Panc1 (cell line): Measurements from ENCODE around the gene GRM7. TPM values are rescaled to one million over a fixed set of nuclear protein-coding genes. Genes with fewer than 3 reads are reported as not detected.

Source experiments
- ATAC-seq: fragments of 200-7000 bp; cut with Tn5 transposase; 2 replicates; pipeline ENCODE4 v1.9.1; 2020; ENCODE audit warnings: mild to moderate bottlenecking, moderate library complexity
- BruUV-seq: library from RNA; stranded (reverse); fragments of 400-500 nt; replicated peaks from 2 replicates; lab custom pipeline; 2021; lab: Mats Ljungman, UMichigan
- CTCF ChIA-PET: fragments of 300-600 bp; sonication (Branson Sonifier 250); formaldehyde crosslinking; loops from one replicate; lab custom pipeline; 2022; ENCODE audit warnings: antibody characterized with exemption; lab: Charles Lee
- POLR2A ChIA-PET: fragments of 300-600 bp; sonication (Branson Sonifier 250); formaldehyde crosslinking; loops from one replicate; lab custom pipeline; 2022; ENCODE audit warnings: antibody characterized with exemption; lab: Charles Lee
- DNase-seq: peaks from one replicate; pipeline ENCODE4 v3.0.0-alpha.2; 2010; ENCODE audit warnings: low read depth, low spot score
- H3K27ac ChIP-seq: 2 replicates; pipeline ENCODE4 v1.5.1; 2011; ENCODE audit warnings: mild to moderate bottlenecking, low read length, inconsistent platforms
- H3K27me3 ChIP-seq: fragments of 200-500 bp; sonication (Bioruptor generic); 2 replicates; pipeline ENCODE4 v1.6.0; 2014; ENCODE audit warnings: low read length, inconsistent platforms; ENCODE audit not compliant: control insufficient read depth, insufficient read depth
- H3K36me3 ChIP-seq: fragments of 200-500 bp; sonication (Bioruptor generic); 2 replicates; pipeline ENCODE4 v1.5.1; 2014; ENCODE audit warnings: inconsistent platforms, mild to moderate bottlenecking, low read length, moderate library complexity; ENCODE audit not compliant: control insufficient read depth, insufficient read depth
- H3K4me1 ChIP-seq: 2 replicates; pipeline ENCODE4 v1.5.1; 2011; ENCODE audit warnings: inconsistent platforms, mild to moderate bottlenecking, low read length, moderate library complexity; ENCODE audit not compliant: control insufficient read depth, insufficient read depth
- H3K4me3 ChIP-seq, 2 experiments: 2 replicates each; pipeline ENCODE4 v1.5.1; 2011 to 2012; ENCODE audit warnings: low read depth in 2 of 2, low read length in 2 of 2, mild to moderate bottlenecking in 2 of 2, inconsistent platforms in 1 of 2, moderate library complexity in 1 of 2
- H3K9me3 ChIP-seq: fragments of 200-500 bp; sonication (Bioruptor generic); 2 replicates; pipeline ENCODE4 v1.5.1; 2014; ENCODE audit warnings: low read depth, mild to moderate bottlenecking, inconsistent platforms, low read length, moderate library complexity; ENCODE audit not compliant: control insufficient read depth, insufficient read depth
- POLR2AphosphoS5 ChIP-seq: IDR thresholded peaks from 2 replicates; pipeline ENCODE4 v1.6.1; 2012; ENCODE audit warnings: mild to moderate bottlenecking, low read depth, low read length, moderate library complexity
- REST ChIP-seq, 2 experiments: IDR thresholded peaks; 2 replicates each; pipeline ENCODE4 v1.6.1; 2011 to 2012; ENCODE audit warnings: low read depth in 2 of 2, control low read depth in 1 of 2, low read length in 1 of 2, mild to moderate bottlenecking in 1 of 2, moderate library complexity in 1 of 2; ENCODE audit not compliant: insufficient read depth in 1 of 2
- SIN3A ChIP-seq: IDR thresholded peaks from 2 replicates; pipeline ENCODE4 v1.6.1; 2012; ENCODE audit warnings: low read depth, mild to moderate bottlenecking, low read length, moderate library complexity, borderline replicate concordance; ENCODE audit not compliant: insufficient read depth
- TCF7L2 ChIP-seq: IDR thresholded peaks from 2 replicates; pipeline ENCODE4 v1.6.1; 2011; ENCODE audit warnings: mild to moderate bottlenecking, low read depth, low read length, inconsistent platforms
- in situ Hi-C: cut with HindIII; loops from 2 replicates; pipeline ENCODE4 v1.10.0; 2016; ENCODE audit warnings: low sequenced_read_pairs, low pct_unique_long_range_greater_than_20kb
- intact Hi-C: fragments of 100-400 bp; cut with micrococcal nuclease; formaldehyde crosslinking; loops from one replicate; pipeline ENCODE4 v1.10.0; 2022; ENCODE audit not compliant: unreplicated experiment
- total RNA-seq: library from RNA; stranded (reverse); gene quantifications from one replicate; pipeline ENCODE4 v1.2.1, GENCODE V29; 2021; ENCODE audit not compliant: unreplicated experiment
- TF ChIP-seq, protein P1 (sequence below): fragments of 450-650 bp; IDR thresholded peaks from 2 replicates; pipeline ENCODE4 v1.5.1; 2017; ENCODE audit warnings: mild to moderate bottlenecking

GRM7 gene
- total RNA-seq, 1 experiment from 2014 or later = not detected

- BruUV-seq = no TSS peak
- ATAC-seq (no peak), DNase-seq (no peak)
- TF ChIP-seq, protein P1, sequence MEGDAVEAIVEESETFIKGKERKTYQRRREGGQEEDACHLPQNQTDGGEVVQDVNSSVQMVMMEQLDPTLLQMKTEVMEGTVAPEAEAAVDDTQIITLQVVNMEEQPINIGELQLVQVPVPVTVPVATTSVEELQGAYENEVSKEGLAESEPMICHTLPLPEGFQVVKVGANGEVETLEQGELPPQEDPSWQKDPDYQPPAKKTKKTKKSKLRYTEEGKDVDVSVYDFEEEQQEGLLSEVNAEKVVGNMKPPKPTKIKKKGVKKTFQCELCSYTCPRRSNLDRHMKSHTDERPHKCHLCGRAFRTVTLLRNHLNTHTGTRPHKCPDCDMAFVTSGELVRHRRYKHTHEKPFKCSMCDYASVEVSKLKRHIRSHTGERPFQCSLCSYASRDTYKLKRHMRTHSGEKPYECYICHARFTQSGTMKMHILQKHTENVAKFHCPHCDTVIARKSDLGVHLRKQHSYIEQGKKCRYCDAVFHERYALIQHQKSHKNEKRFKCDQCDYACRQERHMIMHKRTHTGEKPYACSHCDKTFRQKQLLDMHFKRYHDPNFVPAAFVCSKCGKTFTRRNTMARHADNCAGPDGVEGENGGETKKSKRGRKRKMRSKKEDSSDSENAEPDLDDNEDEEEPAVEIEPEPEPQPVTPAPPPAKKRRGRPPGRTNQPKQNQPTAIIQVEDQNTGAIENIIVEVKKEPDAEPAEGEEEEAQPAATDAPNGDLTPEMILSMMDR = no peak
- TF ChIP-seq REST (IDR thresholded peaks at IDR 0.05; ENCODE audit: insufficient read depth in 1 of 2, low read depth in 2 of 2, low read length in 1 of 2) = no peak
- no peak for TF ChIP-seq SIN3A
- no peak for TF ChIP-seq POLR2AphosphoS5
- no peak for TF ChIP-seq TCF7L2
- in situ Hi-C loops = no loop called here
- H3K4me1 ChIP-seq = no peaks in the 10 kb centered on the region
- H3K9me3 ChIP-seq = no peaks in the 10 kb centered on the region
- ChIA-PET CTCF (no interaction called here), POLR2A (no interaction called here)
- no peaks in the 10 kb centered on the region for H3K27me3 ChIP-seq
- no peak overlapping the region for H3K27ac ChIP-seq
- H3K4me3 ChIP-seq = no peak overlapping the region
- intact Hi-C loops = no loop called here
- H3K36me3 ChIP-seq = no peaks in the 10 kb centered on the region
These were observed 834.1 kb downstream of the GRM7 start for GRCh38 chr3:7695049-7695448.

DNA sequence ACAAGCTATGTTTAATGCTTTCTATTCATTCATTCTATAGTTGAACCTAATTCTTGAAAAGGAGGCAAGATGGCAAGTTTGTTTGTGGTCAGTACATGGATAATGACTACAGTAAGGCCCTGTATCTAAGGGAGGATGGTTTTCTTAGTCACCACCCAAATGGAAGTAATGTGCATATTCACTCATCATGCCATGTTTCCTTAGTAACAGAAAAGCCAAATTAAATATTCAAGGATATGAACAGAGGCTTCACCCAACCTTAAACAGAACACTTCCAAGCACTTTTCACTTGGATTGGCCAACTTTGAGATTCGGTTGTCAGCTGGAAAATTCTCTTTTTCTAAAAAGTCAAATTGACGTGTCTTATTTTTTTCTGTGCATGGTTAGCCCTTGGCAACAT lies 835.4 kb downstream of the GRM7 start:
- ChIA-PET CTCF (no interaction called here), POLR2A (no interaction called here)
- Histone ChIP-seq H3K27ac (no peak overlapping the region), H3K36me3 (no peaks in the 10 kb centered on the region), H3K4me1 (no peaks in the 10 kb centered on the region), H3K27me3 (no peaks in the 10 kb centered on the region), H3K4me3 (no peak overlapping the region), H3K9me3 (no peaks in the 10 kb centered on the region)
- TF ChIP-seq, protein P1 = no peak
- no peak for TF ChIP-seq REST (IDR thresholded peaks at IDR 0.05; ENCODE audit: insufficient read depth in 1 of 2, low read depth in 2 of 2, low read length in 1 of 2)
- TF ChIP-seq SIN3A = no peak
- TF ChIP-seq TCF7L2 = no peak
- no peak for TF ChIP-seq POLR2AphosphoS5
- BruUV-seq = no TSS peak
- ATAC-seq (no peak), DNase-seq (no peak)
- in situ Hi-C loops (no loop called here), intact Hi-C loops (no loop called here)
